ENCODE measurements around the gene SLC25A1.
"Not testable (repeated sequence)": the region's sequence is repeated elsewhere in the genome, so short reads cannot be mapped to it uniquely, and the experiment has no call there.

The SLC25A1 gene

DNA sequence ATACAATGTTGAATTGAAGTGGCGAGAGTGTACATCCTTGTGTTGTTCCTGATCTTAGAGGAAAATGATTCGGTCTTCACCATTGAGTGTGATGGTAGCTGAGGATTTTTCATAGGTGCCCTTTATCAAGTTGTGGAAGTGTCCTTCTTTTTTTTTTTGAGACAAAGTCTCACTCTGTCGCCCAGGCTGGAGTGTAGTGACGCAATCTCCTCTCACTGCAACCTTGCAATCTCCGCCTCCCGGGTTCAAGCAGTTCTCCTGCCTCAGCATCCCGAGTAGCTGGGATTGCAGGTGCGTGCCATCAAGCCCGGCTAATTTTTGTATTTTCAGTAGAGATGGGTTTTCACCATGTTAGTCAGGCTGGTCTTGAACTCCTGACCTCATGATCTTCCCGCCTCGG, 19.9 kb downstream of the SLC25A1 start:
- not testable (repeated sequence) for DNase-seq

DNA sequence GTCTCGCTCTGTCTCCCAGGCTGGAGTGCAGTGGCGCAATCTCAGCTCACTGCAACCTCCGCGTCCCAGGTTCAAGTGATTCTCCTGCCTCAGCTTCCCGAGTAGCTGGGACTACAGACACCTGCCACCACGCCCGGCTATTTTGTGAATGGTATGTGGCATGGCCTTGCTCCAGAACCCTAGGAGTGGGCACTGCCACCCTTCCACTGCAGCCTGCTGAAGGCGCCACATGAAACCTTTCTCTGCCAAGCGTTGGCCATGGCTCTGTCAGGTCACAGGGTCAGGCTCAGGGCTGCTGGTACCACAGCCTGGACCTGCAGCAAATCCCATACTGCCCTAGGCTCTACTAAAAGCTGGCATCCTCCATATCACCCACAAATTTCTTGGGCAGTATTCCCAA, 22.4 kb downstream of the SLC25A1 start:
- DNase-seq, result not testable (repeated sequence)

DNA sequence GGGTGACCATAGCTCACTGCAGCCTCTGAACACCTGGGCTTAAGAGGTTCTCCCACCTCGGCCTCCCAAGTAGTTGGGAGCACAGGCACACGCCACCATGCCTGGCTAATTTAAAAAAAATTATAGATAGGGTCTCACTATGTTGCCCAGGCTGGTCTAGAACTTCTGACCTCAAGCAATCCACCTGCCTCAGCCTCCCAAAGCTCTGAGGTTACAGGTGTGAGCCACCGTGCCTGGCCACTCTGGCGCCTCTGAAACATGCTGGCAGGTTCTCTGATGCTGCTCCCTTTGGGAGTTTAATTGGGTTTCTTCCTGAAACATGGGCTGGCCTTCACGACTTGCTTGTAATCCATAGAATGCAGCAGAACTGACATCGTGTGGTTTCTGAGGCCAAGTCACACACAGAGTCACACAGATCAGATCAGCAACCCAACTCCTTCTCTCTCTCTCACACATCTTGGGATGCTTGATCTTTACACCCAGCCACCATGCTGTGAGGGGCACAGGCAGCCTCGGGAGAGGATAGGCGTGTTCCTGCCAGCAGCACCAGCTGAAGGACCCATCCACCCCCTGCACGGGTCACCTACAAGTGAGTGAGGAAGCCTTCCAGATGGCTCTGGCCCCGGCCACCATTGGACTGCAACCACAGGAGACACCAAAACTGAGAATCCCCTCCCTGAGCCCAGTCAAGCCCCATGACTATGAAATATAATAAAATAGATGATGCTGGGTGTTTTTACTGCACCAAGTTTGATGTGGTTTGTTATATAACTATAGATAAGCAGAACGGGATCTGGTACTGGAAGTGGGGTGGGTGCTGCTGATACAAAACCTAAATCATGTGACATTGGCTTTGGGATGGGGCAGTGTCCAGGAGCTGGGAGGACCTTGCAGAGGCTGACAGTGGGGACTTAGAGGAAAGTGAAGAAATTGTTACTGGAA, 25.3 kb downstream of the SLC25A1 start:
- DNase-seq, result no peak

DNA sequence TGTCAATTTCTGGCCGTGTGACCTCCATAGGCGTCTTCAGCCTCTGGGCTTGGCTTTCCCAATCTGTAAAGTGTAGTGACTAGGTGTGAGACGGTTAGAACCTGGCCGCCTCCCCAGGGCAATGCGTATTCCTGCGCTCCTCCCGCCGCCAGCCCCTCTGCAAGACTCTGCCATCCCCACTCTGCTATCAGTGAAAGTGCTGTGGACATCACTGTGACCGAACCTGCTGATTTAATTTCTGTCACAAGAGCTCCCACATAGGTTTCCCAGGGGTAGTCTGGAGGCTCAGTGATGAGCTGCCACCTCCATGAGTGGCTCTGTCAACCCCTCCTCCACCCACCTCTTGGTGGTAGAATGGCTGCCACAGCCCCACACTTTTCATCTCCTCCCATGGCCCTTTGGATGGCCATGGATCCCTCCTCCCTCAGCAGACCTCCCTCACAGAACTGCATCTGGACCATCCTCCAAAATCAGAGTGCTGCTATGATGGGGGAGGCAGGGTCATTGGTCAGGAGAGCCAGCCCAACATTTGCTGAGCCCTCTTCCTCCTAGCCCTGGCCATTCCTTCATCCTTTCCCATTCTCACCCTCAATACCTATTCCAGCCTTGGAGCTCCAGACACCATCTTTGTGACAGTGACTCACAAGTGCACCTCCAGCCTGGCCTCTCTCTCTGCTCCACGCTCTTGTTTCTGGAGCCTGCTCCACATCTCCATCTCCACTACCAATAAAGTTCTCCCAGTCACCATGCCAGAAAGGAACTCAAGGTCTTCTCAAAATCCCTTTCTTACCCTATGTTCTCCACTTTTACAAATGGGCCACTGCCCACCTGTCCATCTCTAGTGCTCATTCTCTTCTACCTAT, 27.0 kb downstream of the SLC25A1 start:
- no peak for DNase-seq

DNA sequence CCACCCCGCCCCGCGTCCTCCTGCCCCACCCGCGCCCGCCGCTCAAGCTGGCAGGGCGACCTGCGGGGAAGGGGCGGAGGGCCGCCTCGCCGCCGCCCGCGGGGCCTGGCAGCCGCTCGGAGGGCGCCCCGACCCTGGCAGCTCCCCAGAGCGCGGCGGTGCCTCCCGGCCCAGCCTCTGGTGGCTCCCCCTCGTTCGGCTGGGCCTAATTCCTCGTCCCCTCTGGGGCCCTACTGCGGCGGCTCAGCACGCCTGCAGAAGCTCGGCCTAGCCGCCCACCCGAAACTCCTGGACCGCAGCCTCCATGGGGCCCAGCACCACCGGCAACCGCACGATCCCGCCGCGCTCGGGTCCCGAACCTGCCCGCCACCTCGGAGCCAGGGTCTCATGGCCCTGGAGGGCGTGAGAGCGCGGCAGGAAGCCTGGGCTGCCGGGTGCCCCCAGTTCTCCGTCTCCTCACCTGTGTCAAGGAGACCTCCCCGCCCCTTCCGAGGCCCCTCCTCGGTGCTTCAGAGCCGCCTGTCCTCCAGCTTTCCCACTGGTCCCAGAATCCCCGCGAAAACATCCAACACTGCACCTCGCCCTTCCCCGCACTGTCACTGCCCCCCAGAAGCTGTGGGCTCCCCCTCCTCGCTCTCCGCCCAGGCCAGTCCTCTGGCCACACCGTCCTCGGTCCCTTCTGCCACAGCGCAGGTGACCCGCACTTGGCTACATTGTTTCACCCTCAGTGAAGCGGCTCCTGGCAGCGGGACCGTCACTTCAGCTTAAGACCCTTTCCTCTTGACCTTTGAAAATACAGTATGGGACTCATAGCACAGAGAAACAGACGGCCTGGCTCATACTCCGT, 27.8 kb downstream of the SLC25A1 start:
- DNase-seq, result no peak

DNA sequence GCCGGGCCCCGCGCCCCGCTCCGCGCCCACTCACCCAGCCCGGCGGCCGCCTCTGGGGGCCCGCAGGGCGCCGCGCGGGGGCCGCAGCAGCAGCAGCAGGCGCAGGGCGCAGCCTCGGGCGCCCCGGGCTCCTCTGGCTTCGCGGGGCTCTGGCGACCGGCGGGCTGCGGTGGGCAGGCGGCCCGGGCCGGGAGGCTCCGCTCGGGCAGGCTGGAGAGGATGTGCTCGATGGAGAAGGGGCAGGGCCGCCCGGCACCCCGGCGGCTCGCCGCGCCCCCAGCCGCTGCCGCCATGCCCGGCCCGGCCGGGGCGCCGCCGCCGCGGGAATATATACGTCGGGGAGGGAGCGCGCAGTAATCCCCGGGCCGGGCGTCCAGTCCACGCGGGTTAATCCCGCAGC, 28.5 kb downstream of the SLC25A1 start, which contains the start of gene GSC2:
Gene GSC2 (minus strand): TSS at position 302 of the 400 bp plus-strand sequence. CDS start 9 bp downstream, at position 293.
- no peak for DNase-seq

DNA sequence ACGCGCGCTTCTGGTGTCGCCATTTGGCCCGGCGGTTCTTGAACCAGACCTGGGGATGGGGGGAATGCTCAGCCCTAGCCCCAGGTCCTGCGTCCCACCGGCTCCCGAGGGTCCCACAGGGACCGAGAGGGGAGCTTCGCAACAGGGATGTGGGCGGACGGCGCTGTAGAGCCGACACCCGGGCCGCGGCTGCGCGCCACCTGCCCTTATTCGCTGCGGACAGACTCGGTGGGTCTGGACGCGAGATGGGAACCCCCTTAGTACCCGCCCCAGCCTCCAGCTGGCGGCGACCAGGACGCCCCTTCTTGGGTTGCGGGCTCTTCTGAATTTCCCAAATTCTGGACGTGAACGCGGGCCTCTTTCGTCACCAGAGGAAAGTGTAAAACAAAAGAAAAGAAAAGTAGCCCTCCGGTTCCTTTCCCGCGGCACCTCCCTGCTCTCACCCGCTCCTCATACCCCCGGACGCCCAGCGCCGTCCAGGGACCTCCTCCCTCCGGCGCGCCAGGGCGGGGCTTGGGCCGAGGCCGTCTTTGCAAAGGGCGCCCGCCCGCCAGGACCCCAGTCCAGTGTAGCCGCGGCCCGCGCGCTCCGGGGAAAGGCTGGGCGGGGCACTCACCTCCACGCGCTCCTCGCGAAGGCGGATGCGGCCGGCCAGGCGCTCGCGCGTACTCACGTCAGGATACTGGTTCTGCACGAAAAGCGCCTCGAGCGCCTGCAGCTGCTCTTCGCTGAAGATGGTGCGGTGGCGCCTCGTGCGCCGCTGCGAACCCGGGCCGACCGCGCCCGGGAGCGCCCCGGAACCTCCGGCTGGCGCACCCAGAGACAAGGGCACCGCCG, 29.3 kb downstream of the SLC25A1 start:
- no peak for DNase-seq

DNA sequence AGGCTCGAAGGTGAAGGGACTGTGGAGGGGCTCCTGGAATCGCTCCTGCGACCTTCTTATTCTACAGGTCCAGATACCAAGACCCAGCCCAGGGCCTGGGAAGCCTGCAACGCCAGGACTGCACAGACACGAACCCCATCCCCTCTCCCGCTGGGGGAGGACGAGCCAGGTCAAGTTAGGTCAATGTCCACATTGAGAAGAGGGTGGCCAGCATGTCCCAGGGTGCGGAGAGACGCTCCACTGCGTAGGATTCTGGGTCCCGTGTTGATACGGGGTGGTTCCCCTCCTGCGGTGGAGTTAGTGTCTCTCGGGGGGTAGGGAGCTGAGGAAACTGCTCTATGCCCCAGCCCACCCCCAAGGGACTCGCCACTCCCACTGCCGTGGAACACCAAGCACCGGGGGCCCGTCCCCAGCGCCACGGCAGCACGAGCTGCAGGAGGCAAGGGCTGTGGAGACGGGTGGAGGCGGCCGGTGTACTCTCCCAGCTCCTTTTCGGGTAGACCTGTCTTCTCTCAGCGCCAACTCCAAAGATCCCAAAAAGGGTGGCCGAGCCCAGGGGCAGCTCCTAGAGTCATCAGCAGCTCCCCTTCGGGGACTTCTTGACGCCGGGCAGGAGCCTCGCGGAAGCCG, 30.0 kb downstream of the SLC25A1 start:
- DNase-seq, result no peak

DNA sequence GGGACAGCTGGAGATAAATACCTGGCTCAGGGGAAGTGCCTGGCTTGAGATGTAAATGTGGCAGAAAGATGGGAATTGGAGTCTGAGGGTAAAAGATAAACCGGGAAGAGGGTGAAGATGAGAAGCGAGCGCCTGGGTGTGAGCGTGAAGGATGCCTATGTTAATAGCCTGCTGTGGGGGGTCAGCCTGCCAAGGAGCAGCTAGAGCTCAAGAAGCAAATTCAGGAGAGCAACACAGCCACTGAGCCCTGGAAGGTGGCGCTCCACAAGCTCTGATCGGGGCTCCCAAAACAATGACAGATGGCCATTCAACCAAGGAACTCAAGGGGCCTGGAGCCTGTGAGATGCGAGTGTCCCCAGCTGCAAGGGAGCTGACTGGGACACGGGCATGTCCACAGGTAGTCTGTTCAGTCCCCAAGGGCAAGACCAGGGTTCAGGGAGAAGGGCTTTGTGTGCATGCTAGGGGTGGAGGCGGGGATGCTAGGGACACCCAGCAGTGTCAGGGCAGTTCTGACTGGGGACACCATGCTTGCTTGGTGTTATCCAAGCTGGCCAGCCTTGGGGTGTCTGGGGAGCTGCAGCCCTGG, 31.2 kb downstream of the SLC25A1 start:
- DNase-seq, result no peak

DNA sequence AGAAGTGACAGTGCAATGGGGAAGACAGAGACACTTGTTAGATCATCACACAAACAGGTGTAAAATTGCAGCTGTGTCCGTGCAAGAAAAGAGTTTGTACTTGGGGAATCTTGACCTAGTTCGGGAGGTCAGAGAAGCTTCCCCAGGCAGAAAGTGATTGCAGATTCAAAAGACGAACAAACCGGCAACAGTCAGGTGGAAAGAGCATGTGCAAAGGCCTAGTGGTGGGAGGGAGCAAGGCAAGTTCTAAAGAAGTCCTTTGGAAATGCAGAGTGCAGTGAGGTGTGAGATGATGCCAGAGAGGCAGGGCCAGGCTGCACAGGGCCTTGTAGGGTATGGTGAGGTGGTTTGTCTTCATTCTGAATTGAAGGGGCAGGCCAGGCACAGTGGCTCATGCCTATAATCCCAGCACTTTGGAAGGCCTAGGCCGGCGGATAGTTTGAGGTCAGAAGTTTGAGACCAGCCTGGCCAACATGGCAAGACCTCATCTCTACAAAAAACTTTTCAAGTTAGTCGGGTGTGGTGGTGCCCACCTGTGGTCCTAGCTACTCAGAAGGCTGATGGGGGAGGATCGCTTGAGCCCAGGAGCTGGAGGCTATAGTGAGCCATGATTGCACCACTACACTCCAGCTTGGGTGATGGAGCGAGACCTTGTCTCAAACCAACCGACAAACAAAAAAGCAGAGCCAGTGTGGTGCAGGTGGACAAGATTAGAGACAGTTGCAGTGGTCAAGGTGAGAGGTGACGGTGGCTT, 32.1 kb downstream of the SLC25A1 start:
- no peak for DNase-seq

DNA sequence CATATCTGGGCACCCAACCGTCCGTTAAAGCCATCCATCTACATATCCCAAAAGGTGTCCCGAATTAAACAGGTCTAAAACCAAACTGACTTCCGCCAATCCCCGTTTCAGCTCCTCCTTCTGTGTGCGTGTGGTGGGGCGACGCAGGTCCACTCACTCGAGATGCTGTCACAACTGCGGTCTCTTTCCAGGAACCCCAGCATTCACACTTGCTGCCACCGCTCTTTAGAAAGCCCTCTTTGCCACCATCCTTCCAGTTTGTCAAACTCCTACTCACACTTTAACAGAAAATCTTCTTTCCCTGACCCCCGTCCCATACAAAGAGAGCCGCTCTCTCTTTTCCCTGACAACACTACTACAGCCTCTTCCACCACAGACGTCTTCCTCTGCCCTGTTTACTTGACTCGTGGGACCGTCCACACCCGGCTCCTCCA, 34.6 kb downstream of the SLC25A1 start:
- no peak for DNase-seq

DNA sequence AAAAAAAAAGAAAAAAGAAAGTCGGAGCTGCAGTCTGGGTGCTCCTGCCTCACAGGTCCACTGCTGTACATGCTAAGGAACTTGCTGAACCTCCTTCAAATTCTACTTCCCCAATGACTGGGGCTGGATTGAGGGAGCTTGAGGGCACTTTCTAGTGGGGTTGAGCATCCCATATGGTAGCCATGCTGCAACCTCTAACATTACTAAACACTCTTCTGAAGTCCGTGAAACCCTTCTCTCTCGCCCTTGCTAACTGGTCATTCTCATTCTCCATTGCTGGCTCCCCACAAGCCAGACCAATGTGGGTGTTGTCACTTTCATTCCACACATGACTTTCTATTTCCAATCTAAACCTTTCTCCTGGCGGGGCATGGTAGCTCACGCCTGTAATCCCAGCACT, 35.3 kb downstream of the SLC25A1 start:
- no peak for DNase-seq

DNA sequence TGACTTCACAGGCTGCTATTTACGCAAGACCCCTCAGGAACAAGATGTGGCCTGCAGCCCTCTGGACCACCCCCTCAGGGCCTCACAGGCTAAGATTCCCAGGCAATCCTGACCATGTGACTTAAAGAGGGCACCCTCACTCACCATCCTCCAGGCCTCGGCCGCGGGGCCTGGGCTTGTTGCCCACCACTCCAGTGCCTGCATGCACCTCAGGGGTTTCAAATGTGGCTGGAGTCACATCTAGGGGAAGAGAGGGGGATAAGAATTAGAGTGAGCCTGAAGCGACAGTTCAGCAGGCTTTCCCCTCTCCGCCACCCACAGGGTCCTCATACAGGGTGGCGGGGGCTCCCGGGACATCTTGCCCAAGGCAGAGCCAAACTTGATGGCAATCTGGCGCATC, 36.1 kb downstream of the SLC25A1 start:
- no peak for DNase-seq

DNA sequence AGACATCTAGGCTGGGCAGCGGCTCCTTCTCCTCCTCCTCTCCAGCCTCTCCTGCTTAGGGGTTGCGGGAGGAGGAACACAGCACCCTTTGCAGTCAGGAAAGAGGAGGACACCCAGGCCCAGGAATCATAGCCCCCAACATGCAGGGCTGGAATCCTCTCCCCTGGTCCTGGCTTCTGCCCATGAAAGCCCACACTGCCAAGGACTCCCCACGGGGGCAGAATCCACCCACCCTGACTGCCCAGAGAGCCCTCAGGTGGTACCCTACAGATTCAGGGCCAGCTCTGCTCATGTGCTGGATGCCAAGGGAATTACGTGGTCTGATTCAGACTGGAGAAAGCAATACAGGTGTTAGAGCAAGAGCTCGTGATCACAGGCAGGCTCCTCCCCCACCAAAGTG, 38.6 kb downstream of the SLC25A1 start:
- no peak for DNase-seq

DNA sequence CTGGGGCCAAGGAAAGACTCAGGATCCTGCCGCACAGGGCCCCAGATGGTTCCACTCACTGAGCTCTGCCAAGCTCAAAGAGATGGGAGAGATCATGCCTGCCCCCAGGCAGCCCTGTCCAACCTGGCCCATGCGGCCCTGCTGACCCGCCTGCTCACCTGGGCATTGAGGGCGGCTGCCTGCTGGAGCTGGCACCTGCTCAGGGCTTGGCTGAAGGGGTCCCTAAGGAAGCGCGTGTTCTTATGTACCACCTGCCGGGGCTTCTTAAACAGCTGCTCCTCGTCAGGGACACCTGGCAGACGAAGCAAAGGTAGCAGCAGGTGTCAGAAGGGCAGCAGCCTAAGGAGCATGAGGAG, 39.6 kb downstream of the SLC25A1 start:
- DNase-seq, result no peak

DNA sequence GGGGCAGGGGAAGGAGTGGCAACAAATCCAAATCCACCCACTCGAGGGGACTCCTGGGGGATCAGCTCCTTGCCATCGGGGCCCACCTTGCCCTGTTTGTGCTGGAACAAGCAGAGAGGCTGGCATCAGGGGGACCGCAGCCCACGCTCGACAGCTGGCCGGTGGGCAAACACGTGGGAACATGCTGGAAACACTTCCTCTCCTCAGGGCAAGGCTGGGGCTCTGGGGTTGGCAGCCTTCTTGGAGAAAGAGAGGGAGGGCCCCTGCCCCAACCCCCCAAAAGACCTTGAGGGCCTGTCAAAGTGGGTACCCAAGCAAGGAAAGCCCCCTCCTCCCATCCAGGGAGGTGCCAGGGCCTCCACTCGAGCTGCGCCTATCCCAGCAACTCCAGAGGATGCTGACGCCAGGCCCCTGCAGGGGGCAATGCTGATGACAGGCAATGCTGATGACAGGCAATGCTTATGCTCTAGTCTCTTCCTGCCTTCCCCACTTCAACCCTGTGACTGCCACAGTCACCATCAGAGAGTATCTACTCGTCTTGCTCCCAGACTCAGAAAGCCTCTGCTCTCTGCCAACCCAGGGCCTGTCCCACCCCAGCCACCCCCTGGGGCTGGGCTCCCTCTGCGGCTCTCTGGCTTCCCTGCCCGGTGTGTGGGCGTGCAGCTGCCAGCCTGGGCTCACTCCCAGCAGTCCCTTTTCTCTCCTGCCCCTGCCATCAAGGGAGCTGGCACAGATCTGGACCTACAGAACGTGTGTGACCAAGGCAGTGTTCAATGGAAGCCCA, 40.1 kb downstream of the SLC25A1 start:
- no peak for DNase-seq

DNA sequence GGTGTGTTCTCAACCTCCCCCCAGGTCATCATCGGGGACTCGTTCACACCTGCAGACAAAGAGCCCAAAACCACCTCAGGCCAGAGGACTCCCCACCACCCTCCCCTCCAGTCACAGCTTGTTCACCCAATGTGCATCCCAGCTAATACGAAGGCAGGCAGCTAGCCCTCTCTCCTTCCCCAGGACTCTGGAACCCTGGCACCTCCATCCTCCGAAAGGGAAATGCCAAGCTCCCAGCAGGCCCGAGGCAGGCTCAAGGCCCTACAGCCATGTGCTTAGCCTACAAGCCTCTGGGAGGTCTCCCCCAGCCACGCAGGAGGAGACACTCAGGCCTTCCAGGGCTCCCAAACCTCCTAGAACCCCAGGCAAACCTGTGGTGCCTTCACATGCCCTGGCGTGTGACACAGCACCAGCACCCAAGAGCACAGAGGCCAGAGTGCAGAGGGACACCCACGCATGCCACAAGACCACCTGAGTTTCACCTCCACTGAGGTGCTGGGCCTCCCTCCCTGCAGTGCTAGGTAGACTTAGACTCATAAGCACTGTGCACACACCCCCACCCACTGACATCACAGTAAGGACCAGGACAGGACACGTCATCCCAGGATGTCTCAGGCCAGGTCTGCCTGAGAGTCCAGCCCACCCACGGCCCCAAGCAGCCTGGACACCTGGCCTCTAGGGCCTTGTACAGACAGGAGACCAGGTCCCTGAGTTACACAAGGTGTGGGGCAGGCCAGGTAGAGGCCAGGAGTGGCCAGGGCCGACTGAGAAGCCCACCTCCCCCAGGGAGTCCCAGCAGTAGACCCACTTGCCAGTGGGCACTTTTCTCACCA, 40.9 kb downstream of the SLC25A1 start:
- DNase-seq, result no peak

DNA sequence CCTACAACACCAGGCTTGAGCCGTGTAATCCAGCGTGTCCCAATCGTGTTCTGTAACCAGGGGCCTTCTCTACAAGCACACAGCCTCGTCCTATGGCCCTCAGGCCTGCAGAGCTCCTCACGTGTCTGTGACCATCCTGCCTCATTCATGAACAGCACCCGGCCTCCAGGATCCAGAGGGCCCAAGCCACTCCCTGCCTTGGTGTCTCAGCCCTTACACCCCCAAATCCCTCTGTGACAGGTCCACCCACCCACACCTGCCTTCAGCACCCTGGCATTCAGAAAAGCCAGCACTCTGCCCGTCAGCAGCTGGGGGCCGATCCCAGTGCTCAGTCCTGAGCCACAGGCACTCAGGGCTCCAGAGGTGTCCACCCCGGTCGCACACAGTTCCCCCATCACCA, 41.6 kb downstream of the SLC25A1 start:
- DNase-seq, result no peak

Measured in NCI-H1930 (cell line).